Stimulated activated CD4-positive, alpha-beta T cell treated with anti-CD3 and anti-CD28 coated beads, Interleukin-2, amount 100 ng/mL, for 24 hours (primary cell): ENCODE measurements around the gene PLP2.

ENCODE experiments used
- DNase-seq, 2 donors: peaks; one replicate each; pipeline ENCODE4 v3.0.0-alpha.2; 2020

PLP2 gene

GRCh38 chrX:49212209-49212608 lies 40.5 kb downstream of the PLP2 start:
- no peak for DNase-seq

DNA sequence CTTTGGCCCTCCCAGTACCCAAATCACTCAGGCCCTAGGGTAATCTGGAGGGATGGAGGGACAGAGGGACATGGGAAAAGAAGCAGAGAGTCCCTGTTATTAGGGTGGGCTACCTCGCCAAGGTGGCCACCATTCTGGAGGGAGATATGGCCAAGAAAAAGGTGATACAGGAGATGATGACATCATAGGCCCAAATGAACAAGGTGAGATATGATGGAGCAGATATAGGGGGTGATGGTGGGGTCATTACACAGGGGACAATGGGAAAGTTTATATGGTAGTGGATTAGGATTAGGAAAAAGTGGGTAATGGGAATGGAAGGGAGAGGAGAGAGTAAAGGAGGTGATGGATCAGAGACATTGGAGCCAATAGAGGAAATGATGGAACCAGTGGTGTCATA lies 41.2 kb downstream of the PLP2 start:
- no peak for DNase-seq

- no peak for DNase-seq
These were observed 42.7 kb downstream of the PLP2 start for GRCh38 chrX:49214416-49214815.

DNA sequence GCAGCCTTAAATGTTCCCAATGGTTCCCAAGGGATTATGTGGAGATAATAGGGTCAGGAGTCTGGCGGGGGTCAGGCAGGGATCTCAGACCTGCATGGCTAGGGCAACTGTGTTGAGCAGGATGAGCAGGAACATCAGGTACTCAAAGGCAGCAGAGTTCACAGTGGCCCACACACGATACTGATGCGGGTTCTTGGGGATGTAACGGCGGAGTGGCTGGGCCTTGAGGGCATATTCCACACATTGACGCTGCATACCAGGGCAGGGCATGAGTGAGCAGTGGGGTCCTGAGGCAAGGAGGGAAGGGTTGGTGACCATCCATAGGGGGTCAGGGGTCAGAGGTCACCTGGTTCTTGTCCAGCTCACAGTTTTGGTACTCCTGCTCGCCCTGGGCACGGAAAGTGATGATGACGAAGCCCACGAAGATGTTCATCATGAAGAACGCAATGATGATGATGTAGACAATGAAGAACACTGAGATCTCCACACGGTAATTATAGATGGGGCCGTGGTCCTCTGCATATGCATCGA lies 43.4 kb downstream of the PLP2 start:
- no peak for DNase-seq

DNA sequence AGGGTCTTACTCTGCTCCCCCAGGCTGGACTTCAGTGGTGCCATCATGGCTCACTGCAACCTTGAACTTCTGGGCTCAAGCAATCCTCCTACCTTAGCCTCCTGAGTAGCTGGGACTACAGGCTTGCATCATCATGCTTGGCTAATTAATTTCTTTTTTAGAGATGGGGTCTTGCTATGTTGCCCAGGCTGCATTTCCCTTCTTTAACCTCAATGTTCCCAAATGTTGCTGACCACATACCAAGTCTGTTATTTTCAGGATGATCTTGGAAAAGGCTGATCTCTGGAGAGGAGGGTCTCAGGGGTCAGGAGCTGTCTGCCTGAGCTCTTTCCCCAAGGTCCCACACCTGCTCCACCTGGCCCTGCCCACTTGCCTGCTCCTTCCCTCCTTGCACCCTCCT lies 48.4 kb downstream of the PLP2 start:
- DNase-seq: no peak

DNA sequence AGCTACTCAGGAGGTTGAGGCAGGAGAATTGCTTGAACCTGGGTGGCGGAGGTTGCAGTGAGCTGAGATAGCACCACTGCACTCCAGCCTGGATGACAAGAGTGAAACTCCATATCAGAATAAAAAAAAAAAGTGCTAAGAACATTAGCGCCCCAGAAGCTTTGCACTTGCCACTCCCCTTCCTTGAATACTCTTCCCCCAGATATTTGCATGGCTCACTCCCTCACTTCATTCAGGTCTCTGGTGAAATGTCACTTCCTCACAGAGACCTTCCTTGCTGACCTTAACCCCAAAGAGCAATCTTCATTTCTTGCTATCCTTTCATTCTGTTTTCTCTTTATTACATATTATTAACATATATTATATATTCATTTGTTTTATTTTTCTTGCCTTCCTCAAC lies 50.2 kb downstream of the PLP2 start:
- DNase-seq: no peak
